Measurements from ENCODE around the gene HCCS.

GRCh38 chrX:11085305-11085704, 25.8 kb upstream of the HCCS start:
- TF ChIP-seq SIN3A (IDR thresholded peaks at IDR 0.05; ENCODE audit: borderline replicate concordance, insufficient read depth, low read length), result no peak
- no peak for TF ChIP-seq REST (IDR thresholded peaks at IDR 0.05; ENCODE audit: insufficient read depth in 1 of 2, low read depth in 2 of 2, low read length in 2 of 2)
- TF ChIP-seq POLR2AphosphoS5 (IDR thresholded peaks at IDR 0.05; ENCODE audit: low read depth, low read length), result no peak
- no peak for TF ChIP-seq FOXP2 (optimal IDR thresholded peaks at IDR 0.05; ENCODE audit: borderline replicate concordance, extremely low read depth, extremely low read length, insufficient read depth)
- TF ChIP-seq TAF1 (IDR thresholded peaks at IDR 0.05; ENCODE audit: borderline replicate concordance, insufficient read depth, low read length), result no peak

All from PFSK-1 (cell line).